Stimulated activated naive B cell treated with anti-CD40 and anti-IgM and Interleukin-4, amounts not matched to agents 10 μg/mL and 1 μg/mL and 100 μg/mL, for 72 hours (primary cell): ENCODE data around the gene SLC39A8.
"Not testable (repeated sequence)": the region's sequence is repeated elsewhere in the genome, so short reads cannot be mapped to it uniquely, and the experiment has no call there.

ENCODE experiments used
- ATAC-seq, 2 donors: fragments of 150-1000 bp; cut with Tn5 transposase; replicated peaks; 2 replicates each; pipeline ENCODE4 v1.10.0; 2021; ENCODE audit warnings: moderate library complexity in 1 of 2
- DNase-seq: peaks from one replicate; pipeline ENCODE4 v3.0.0; 2021
- H3K27ac Mint-ChIP-seq: one replicate; pipeline ENCODE4 v1.8.0; 2022; ENCODE audit warnings: mild to moderate bottlenecking, mixed read lengths
- H3K27me3 Mint-ChIP-seq, 2 donors: one replicate each; pipeline ENCODE4 v1.8.0; 2022; ENCODE audit warnings: mixed read lengths in 2 of 2
- H3K36me3 Mint-ChIP-seq, 2 donors: one replicate each; pipeline ENCODE4 v1.8.0; 2022; ENCODE audit warnings: mixed read lengths in 2 of 2, mild to moderate bottlenecking in 1 of 2
- H3K4me1 Mint-ChIP-seq, 2 donors: one replicate each; pipeline ENCODE4 v1.8.0; 2022; ENCODE audit warnings: mixed read lengths in 2 of 2, mild to moderate bottlenecking in 1 of 2
- H3K4me3 Mint-ChIP-seq, 2 donors: one replicate each; pipeline ENCODE4 v1.8.0; 2022; ENCODE audit warnings: mild to moderate bottlenecking in 2 of 2, mixed read lengths in 2 of 2, moderate library complexity in 1 of 2
- H3K9me3 Mint-ChIP-seq, 2 donors: one replicate each; pipeline ENCODE4 v1.8.0; 2022; ENCODE audit warnings: mixed read lengths in 2 of 2, mild to moderate bottlenecking in 1 of 2

Gene SLC39A8

GRCh38 chr4:102256321-102256720, 89.0 kb downstream of the SLC39A8 start:
- no peak overlapping the region for H3K27ac Mint-ChIP-seq

GRCh38 chr4:102253860-102254259, 91.4 kb downstream of the SLC39A8 start:
- Mint-ChIP-seq H3K27me3 (no peaks in the 10 kb centered on the region), H3K4me1 (no peaks in the 10 kb centered on the region), H3K9me3 (peaks cover 0 to 6% of the 10 kb centered on the region in 2 donors), H3K36me3 (peaks cover 8 to 17% of the 10 kb centered on the region in 2 donors), H3K4me3 (no peak overlapping the region), H3K27ac (no peak overlapping the region)
- ATAC-seq, result no peak
- DNase-seq, result no peak

More at GRCh38 chr4:102256321-102256720, 89.0 kb downstream of the SLC39A8 start:
- Mint-ChIP-seq H3K4me1 (no peaks in the 10 kb centered on the region), H3K27me3 (no peaks in the 10 kb centered on the region), H3K36me3 (peaks cover 2 to 9% of the 10 kb centered on the region in 2 donors), H3K9me3 (no peaks in the 10 kb centered on the region), H3K4me3 (no peak overlapping the region)
- ATAC-seq, result no peak
- DNase-seq, result no peak

GRCh38 chr4:102252171-102252570, 93.1 kb downstream of the SLC39A8 start:
- Mint-ChIP-seq H3K9me3 (peaks cover 0 to 6% of the 10 kb centered on the region in 2 donors), H3K27ac (no peak overlapping the region), H3K4me1 (no peaks in the 10 kb centered on the region), H3K36me3 (peaks cover 8 to 17% of the 10 kb centered on the region in 2 donors), H3K4me3 (no peak overlapping the region), H3K27me3 (no peaks in the 10 kb centered on the region)
- no peak for DNase-seq
- no peak for ATAC-seq

GRCh38 chr4:102250341-102250740, 94.9 kb downstream of the SLC39A8 start:
- peaks cover 0 to 7% of the 10 kb centered on the region in 2 donors for H3K9me3 Mint-ChIP-seq
- peaks cover 7 to 12% of the 10 kb centered on the region in 2 donors for H3K36me3 Mint-ChIP-seq

GRCh38 chr4:102247041-102247440, 98.2 kb downstream of the SLC39A8 start:
- H3K27me3 Mint-ChIP-seq, result no peaks in the 10 kb centered on the region
- H3K4me1 Mint-ChIP-seq, result no peaks in the 10 kb centered on the region
- no peak overlapping the region for H3K4me3 Mint-ChIP-seq
- H3K36me3 Mint-ChIP-seq, result peaks cover 7 to 8% of the 10 kb centered on the region in 2 donors
- H3K9me3 Mint-ChIP-seq, result peaks cover 8 to 12% of the 10 kb centered on the region in 2 donors
- ATAC-seq, result no peak
- no peak for DNase-seq
- no peak overlapping the region for H3K27ac Mint-ChIP-seq

More at GRCh38 chr4:102250341-102250740, 94.9 kb downstream of the SLC39A8 start:
- H3K4me3 Mint-ChIP-seq, result no peak overlapping the region
- ATAC-seq, result no peak
- no peaks in the 10 kb centered on the region for H3K4me1 Mint-ChIP-seq
- DNase-seq, result no peak
- H3K27ac Mint-ChIP-seq, result peak overlapping the region; percentile 80
- H3K27me3 Mint-ChIP-seq, result no peaks in the 10 kb centered on the region

- Mint-ChIP-seq H3K36me3 (peaks cover 7% of the 10 kb centered on the region in 2 donors), H3K9me3 (peaks cover 8 to 12% of the 10 kb centered on the region in 2 donors), H3K27ac (no peak overlapping the region), H3K27me3 (no peaks in the 10 kb centered on the region), H3K4me3 (no peak overlapping the region), H3K4me1 (peaks cover 0 to 2% of the 10 kb centered on the region in 2 donors)
- DNase-seq (no peak), ATAC-seq (no peak)
Measured at GRCh38 chr4:102246416-102246815, 98.9 kb downstream of the SLC39A8 start.

GRCh38 chr4:102244878-102245535, 100.3 kb downstream of the SLC39A8 start:
- H3K36me3 Mint-ChIP-seq, result peaks cover 2 to 7% of the 10 kb centered on the region in 2 donors
- H3K4me1 Mint-ChIP-seq, result peaks cover 5 to 9% of the 10 kb centered on the region in 2 donors
- H3K4me3 Mint-ChIP-seq, result no peak overlapping the region
- DNase-seq, result no peak
- peaks cover 8 to 11% of the 10 kb centered on the region in 2 donors for H3K9me3 Mint-ChIP-seq
- no peak overlapping the region for H3K27ac Mint-ChIP-seq
- no peaks in the 10 kb centered on the region for H3K27me3 Mint-ChIP-seq
- no peak for ATAC-seq

- H3K4me1 Mint-ChIP-seq, H3K9me3 Mint-ChIP-seq, H3K36me3 Mint-ChIP-seq, H3K27me3 Mint-ChIP-seq, ATAC-seq, H3K27ac Mint-ChIP-seq, DNase-seq, H3K4me3 Mint-ChIP-seq: not testable (repeated sequence)
Measured at GRCh38 chr4:102243296-102243695, 102.0 kb downstream of the SLC39A8 start.

GRCh38 chr4:102234243-102234838, 110.9 kb downstream of the SLC39A8 start:
- no peak for ATAC-seq
- no peak for DNase-seq
- H3K9me3 Mint-ChIP-seq, result peaks cover 3 to 5% of the 10 kb centered on the region in 2 donors

GRCh38 chr4:102230194-102230593, 115.1 kb downstream of the SLC39A8 start:
- peaks cover 0 to 4% of the 10 kb centered on the region in 2 donors for H3K36me3 Mint-ChIP-seq
- DNase-seq, result no peak
- H3K9me3 Mint-ChIP-seq, result peaks cover 5 to 7% of the 10 kb centered on the region in 2 donors
- H3K27me3 Mint-ChIP-seq, result no peaks in the 10 kb centered on the region
- H3K27ac Mint-ChIP-seq, result no peak overlapping the region
- no peak for ATAC-seq
- no peak overlapping the region for H3K4me3 Mint-ChIP-seq
- H3K4me1 Mint-ChIP-seq, result no peaks in the 10 kb centered on the region

More at GRCh38 chr4:102234243-102234838, 110.9 kb downstream of the SLC39A8 start:
- H3K27ac Mint-ChIP-seq, result no peak overlapping the region
- peaks cover 0 to 5% of the 10 kb centered on the region in 2 donors for H3K36me3 Mint-ChIP-seq
- H3K4me3 Mint-ChIP-seq, result no peak overlapping the region
- H3K4me1 Mint-ChIP-seq, result no peaks in the 10 kb centered on the region
- no peaks in the 10 kb centered on the region for H3K27me3 Mint-ChIP-seq

- no peak overlapping the region for H3K4me3 Mint-ChIP-seq
- H3K4me1 Mint-ChIP-seq, result no peaks in the 10 kb centered on the region
- H3K36me3 Mint-ChIP-seq, result peaks cover 0 to 4% of the 10 kb centered on the region in 2 donors
- no peaks in the 10 kb centered on the region for H3K27me3 Mint-ChIP-seq
- no peak overlapping the region for H3K27ac Mint-ChIP-seq
- DNase-seq, result no peak
- no peak for ATAC-seq
- H3K9me3 Mint-ChIP-seq, result peaks cover 5 to 6% of the 10 kb centered on the region in 2 donors
Measured at GRCh38 chr4:102227388-102227787, 117.9 kb downstream of the SLC39A8 start.

- Mint-ChIP-seq H3K36me3 (peaks cover 0 to 2% of the 10 kb centered on the region in 2 donors), H3K4me1 (no peaks in the 10 kb centered on the region), H3K27me3 (no peaks in the 10 kb centered on the region), H3K4me3 (no peak overlapping the region), H3K9me3 (peaks cover under 1 to 2% of the 10 kb centered on the region in 2 donors), H3K27ac (no peak overlapping the region)
- DNase-seq (no peak), ATAC-seq (no peak)
Measured at GRCh38 chr4:102223461-102223860, 121.8 kb downstream of the SLC39A8 start.

- Mint-ChIP-seq H3K27ac (no peak overlapping the region), H3K4me3 (no peak overlapping the region), H3K4me1 (no peaks in the 10 kb centered on the region), H3K9me3 (no peaks in the 10 kb centered on the region), H3K36me3 (no peaks in the 10 kb centered on the region), H3K27me3 (no peaks in the 10 kb centered on the region)
- no peak for ATAC-seq
- no peak for DNase-seq
Measured at GRCh38 chr4:102222838-102223409, 122.4 kb downstream of the SLC39A8 start.

- Mint-ChIP-seq H3K4me3 (no peak overlapping the region), H3K9me3 (no peaks in the 10 kb centered on the region), H3K36me3 (no peaks in the 10 kb centered on the region), H3K27ac (no peak overlapping the region), H3K27me3 (peaks cover 5 to 8% of the 10 kb centered on the region in 2 donors), H3K4me1 (no peaks in the 10 kb centered on the region)
- DNase-seq (no peak), ATAC-seq (no peak)
Measured at GRCh38 chr4:102219129-102219528, 126.2 kb downstream of the SLC39A8 start.

GRCh38 chr4:102218656-102219055, 126.6 kb downstream of the SLC39A8 start:
- no peak for DNase-seq
- Mint-ChIP-seq H3K9me3 (no peaks in the 10 kb centered on the region), H3K36me3 (no peaks in the 10 kb centered on the region), H3K4me1 (no peaks in the 10 kb centered on the region), H3K27ac (no peak overlapping the region), H3K27me3 (peaks cover 5 to 8% of the 10 kb centered on the region in 2 donors), H3K4me3 (no peak overlapping the region)
- ATAC-seq, result no peak
